Measurements from ENCODE around the gene SYPL1.

GRCh38 chr7:106119719-106120118, 7.6 kb upstream of the SYPL1 start:
- TF ChIP-seq CTCF (IDR thresholded peaks at IDR 0.05) (no peak), RFX5 (IDR thresholded peaks at IDR 0.05; ENCODE audit: low read length) (no peak), POLR2AphosphoS5 (IDR thresholded peaks at IDR 0.05; ENCODE audit: low read depth, low read length) (no peak), FOXJ3 (CRISPR knock-in tag; IDR thresholded peaks at IDR 0.05) (no peak), JUND (IDR thresholded peaks at IDR 0.05) (no peak), RAD21 (IDR thresholded peaks at IDR 0.05; ENCODE audit: low read length) (no peak), TCF12 (IDR thresholded peaks at IDR 0.05) (no peak)

Measured in SK-N-SH (cell line).